ENCODE data around the gene SLC46A1.

The SLC46A1 gene

GRCh38 chr17:28407130-28407973, 1.3 kb upstream of the SLC46A1 start:
- H4K20me1 ChIP-seq (ENCODE audit: insufficient read depth, low read length) = no peaks in the 10 kb centered on the region; the same call in 1 of the 2 replicates
- no peak overlapping the region for H2AFZ ChIP-seq (ENCODE audit: low read depth, low read length)
- peaks cover 28% of the 10 kb centered on the region for H3K27me3 ChIP-seq (ENCODE audit: insufficient read depth, low read length, poor library complexity)
- TF ChIP-seq, protein P1, sequence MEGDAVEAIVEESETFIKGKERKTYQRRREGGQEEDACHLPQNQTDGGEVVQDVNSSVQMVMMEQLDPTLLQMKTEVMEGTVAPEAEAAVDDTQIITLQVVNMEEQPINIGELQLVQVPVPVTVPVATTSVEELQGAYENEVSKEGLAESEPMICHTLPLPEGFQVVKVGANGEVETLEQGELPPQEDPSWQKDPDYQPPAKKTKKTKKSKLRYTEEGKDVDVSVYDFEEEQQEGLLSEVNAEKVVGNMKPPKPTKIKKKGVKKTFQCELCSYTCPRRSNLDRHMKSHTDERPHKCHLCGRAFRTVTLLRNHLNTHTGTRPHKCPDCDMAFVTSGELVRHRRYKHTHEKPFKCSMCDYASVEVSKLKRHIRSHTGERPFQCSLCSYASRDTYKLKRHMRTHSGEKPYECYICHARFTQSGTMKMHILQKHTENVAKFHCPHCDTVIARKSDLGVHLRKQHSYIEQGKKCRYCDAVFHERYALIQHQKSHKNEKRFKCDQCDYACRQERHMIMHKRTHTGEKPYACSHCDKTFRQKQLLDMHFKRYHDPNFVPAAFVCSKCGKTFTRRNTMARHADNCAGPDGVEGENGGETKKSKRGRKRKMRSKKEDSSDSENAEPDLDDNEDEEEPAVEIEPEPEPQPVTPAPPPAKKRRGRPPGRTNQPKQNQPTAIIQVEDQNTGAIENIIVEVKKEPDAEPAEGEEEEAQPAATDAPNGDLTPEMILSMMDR (IDR thresholded peaks at IDR 0.05; ENCODE audit: borderline replicate concordance, extremely low read depth, low read length, poor library complexity, severe bottlenecking) = no peak
- no peak for TF ChIP-seq EZH2 (IDR thresholded peaks at IDR 0.05; ENCODE audit: borderline replicate concordance, low read depth, low read length, severe bottlenecking)
- no peak overlapping the region for H3K4me2 ChIP-seq (ENCODE audit: insufficient read depth, low read length)
- ATAC-seq (ENCODE audit: insufficient read depth, low read depth) (no peak), DNase-seq (no peak)
- no peak overlapping the region for H3K9ac ChIP-seq (ENCODE audit: low read depth, low read length)
- no peaks in the 10 kb centered on the region for H3K36me3 ChIP-seq (ENCODE audit: insufficient read depth, low read length)
- no peaks in the 10 kb centered on the region for H3K4me1 ChIP-seq (ENCODE audit: insufficient read depth, low read length)
- no peaks in the 10 kb centered on the region for H3K79me2 ChIP-seq (ENCODE audit: insufficient read depth, low read length)
- no peak overlapping the region for H3K4me3 ChIP-seq (ENCODE audit: low read depth in 1 of 2, low read length in 2 of 2)
- H3K9me3 ChIP-seq (ENCODE audit: insufficient read depth, low read length, severe bottlenecking) = no peaks in the 10 kb centered on the region
- no peak overlapping the region for H3K27ac ChIP-seq (ENCODE audit: low read length)

GRCh38 chr17:28406473-28406814, 432 bp upstream of the SLC46A1 start:
- H3K4me2 ChIP-seq (ENCODE audit: insufficient read depth, low read length) = no peak overlapping the region
- peaks cover 21% of the 10 kb centered on the region for H3K27me3 ChIP-seq (ENCODE audit: insufficient read depth, low read length, poor library complexity)
- DNase-seq = no peak
- H3K36me3 ChIP-seq (ENCODE audit: insufficient read depth, low read length) = no peaks in the 10 kb centered on the region
- no peaks in the 10 kb centered on the region for H3K9me3 ChIP-seq (ENCODE audit: insufficient read depth, low read length, severe bottlenecking)
- ATAC-seq (ENCODE audit: insufficient read depth, low read depth) = no peak
- no peak overlapping the region for H3K27ac ChIP-seq (ENCODE audit: low read length)
- H3K9ac ChIP-seq (ENCODE audit: low read depth, low read length) = no peak overlapping the region
- H2AFZ ChIP-seq (ENCODE audit: low read depth, low read length) = no peak overlapping the region
- no peaks in the 10 kb centered on the region for H3K79me2 ChIP-seq (ENCODE audit: insufficient read depth, low read length)
- H3K4me3 ChIP-seq (ENCODE audit: low read depth in 1 of 2, low read length in 2 of 2) = no peak overlapping the region
- H4K20me1 ChIP-seq (ENCODE audit: insufficient read depth, low read length) = no peaks in the 10 kb centered on the region; the same call in 1 of the 2 replicates
- no peak for TF ChIP-seq EZH2 (IDR thresholded peaks at IDR 0.05; ENCODE audit: borderline replicate concordance, low read depth, low read length, severe bottlenecking)
- TF ChIP-seq, protein P1 (IDR thresholded peaks at IDR 0.05; ENCODE audit: borderline replicate concordance, extremely low read depth, low read length, poor library complexity, severe bottlenecking) = no peak
- H3K4me1 ChIP-seq (ENCODE audit: insufficient read depth, low read length) = no peaks in the 10 kb centered on the region

DNA sequence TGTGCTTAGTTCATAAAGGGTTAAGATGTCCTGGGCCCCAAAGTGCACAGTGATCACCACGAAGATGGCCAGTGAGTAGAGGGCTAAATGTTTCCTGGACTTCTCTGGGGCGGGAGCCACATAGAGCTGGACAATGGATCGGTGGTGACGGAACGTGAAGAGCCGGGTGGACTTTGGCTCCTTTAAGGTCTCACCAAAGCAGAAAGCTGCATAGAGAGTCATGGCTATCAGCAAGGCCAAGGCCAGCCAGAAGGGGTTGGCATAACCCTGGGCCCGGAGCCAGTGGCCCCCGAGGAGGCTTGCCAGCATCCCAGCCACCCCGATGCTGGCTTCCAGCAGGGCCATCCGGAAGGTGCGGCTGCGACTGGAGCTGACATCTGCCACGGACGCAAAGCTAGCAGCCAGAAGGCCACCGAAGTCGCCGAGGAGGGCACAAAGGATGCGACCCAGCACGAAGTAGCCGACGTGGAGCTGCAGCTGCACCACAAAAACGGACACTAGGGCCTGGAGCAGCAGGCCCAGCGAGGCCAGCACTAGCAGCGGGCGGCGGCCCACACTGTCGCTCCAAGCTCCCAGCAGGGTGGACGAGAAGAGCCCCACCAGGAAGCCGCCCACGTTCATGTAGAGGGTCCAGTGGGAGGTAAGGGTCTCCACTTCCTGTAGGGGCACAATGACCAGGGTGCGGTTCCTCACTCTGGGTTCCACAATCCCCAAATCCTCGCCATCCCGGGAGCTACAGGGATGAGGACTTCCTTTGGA, 1.0 kb downstream of the SLC46A1 start:
- Histone ChIP-seq H3K4me1 (ENCODE audit: insufficient read depth, low read length) (no peaks in the 10 kb centered on the region), H3K27ac (ENCODE audit: low read length) (no peak overlapping the region), H3K4me3 (ENCODE audit: low read depth in 1 of 2, low read length in 2 of 2) (no peak overlapping the region), H3K27me3 (ENCODE audit: insufficient read depth, low read length, poor library complexity) (peaks cover 14% of the 10 kb centered on the region), H4K20me1 (ENCODE audit: insufficient read depth, low read length) (no peaks in the 10 kb centered on the region; the same call in 1 of the 2 replicates), H3K9me3 (ENCODE audit: insufficient read depth, low read length, severe bottlenecking) (no peaks in the 10 kb centered on the region), H3K4me2 (ENCODE audit: insufficient read depth, low read length) (no peak overlapping the region), H3K36me3 (ENCODE audit: insufficient read depth, low read length) (no peaks in the 10 kb centered on the region), H3K79me2 (ENCODE audit: insufficient read depth, low read length) (no peaks in the 10 kb centered on the region), H3K9ac (ENCODE audit: low read depth, low read length) (no peak overlapping the region), H2AFZ (ENCODE audit: low read depth, low read length) (no peak overlapping the region)
- ATAC-seq (ENCODE audit: insufficient read depth, low read depth) (no peak), DNase-seq (no peak)
- no peak for TF ChIP-seq EZH2 (IDR thresholded peaks at IDR 0.05; ENCODE audit: borderline replicate concordance, low read depth, low read length, severe bottlenecking)

DNA sequence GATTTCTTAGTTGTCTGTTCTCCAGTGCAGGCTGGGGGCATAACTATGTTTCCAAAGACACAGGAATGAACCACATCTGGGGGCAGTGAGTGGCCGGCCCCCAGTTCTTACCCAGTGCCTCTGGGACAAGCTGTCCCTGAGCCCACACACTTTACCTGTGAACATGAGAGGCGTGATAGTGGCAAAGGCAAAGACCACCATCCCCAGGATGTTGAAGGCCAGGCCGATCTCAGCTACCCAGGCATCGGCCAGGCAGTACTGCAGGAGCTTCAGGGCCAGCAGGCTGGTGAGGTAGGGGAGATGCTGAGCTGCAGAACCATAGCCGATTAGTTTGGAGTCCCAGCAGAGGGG, 1.6 kb downstream of the SLC46A1 start:
- TF ChIP-seq, protein P1 (IDR thresholded peaks at IDR 0.05; ENCODE audit: borderline replicate concordance, extremely low read depth, low read length, poor library complexity, severe bottlenecking) = no peak
- no peak for TF ChIP-seq EZH2 (IDR thresholded peaks at IDR 0.05; ENCODE audit: borderline replicate concordance, low read depth, low read length, severe bottlenecking)
- Histone ChIP-seq H3K4me2 (ENCODE audit: insufficient read depth, low read length) (no peak overlapping the region), H3K9me3 (ENCODE audit: insufficient read depth, low read length, severe bottlenecking) (no peaks in the 10 kb centered on the region)

More for the DNA sequence above, 1.6 kb downstream of the SLC46A1 start:
- H4K20me1 ChIP-seq (ENCODE audit: insufficient read depth, low read length) = no peaks in the 10 kb centered on the region; the same call in 1 of the 2 replicates
- DNase-seq = no peak
- H3K27me3 ChIP-seq (ENCODE audit: insufficient read depth, low read length, poor library complexity) = peaks cover 14% of the 10 kb centered on the region
- no peak for ATAC-seq (ENCODE audit: insufficient read depth, low read depth)
- H3K4me1 ChIP-seq (ENCODE audit: insufficient read depth, low read length) = no peaks in the 10 kb centered on the region
- H3K79me2 ChIP-seq (ENCODE audit: insufficient read depth, low read length) = no peaks in the 10 kb centered on the region
- no peaks in the 10 kb centered on the region for H3K36me3 ChIP-seq (ENCODE audit: insufficient read depth, low read length)
- no peak overlapping the region for H3K27ac ChIP-seq (ENCODE audit: low read length)
- no peak overlapping the region for H2AFZ ChIP-seq (ENCODE audit: low read depth, low read length)
- no peak overlapping the region for H3K9ac ChIP-seq (ENCODE audit: low read depth, low read length)
- no peak overlapping the region for H3K4me3 ChIP-seq (ENCODE audit: low read depth in 1 of 2, low read length in 2 of 2)
